ENCODE results near the gene CDH12. TPM values are rescaled to one million over a fixed set of nuclear protein-coding genes. Genes with fewer than 3 reads are reported as not detected.

Gene CDH12
- total and polyA plus RNA-seq, 10 of the 15 experiments (the other 5 are each of a cell fraction or from before 2014, with no cell fraction given), result 0.03 to 0.16 TPM; not detected in 8

DNA sequence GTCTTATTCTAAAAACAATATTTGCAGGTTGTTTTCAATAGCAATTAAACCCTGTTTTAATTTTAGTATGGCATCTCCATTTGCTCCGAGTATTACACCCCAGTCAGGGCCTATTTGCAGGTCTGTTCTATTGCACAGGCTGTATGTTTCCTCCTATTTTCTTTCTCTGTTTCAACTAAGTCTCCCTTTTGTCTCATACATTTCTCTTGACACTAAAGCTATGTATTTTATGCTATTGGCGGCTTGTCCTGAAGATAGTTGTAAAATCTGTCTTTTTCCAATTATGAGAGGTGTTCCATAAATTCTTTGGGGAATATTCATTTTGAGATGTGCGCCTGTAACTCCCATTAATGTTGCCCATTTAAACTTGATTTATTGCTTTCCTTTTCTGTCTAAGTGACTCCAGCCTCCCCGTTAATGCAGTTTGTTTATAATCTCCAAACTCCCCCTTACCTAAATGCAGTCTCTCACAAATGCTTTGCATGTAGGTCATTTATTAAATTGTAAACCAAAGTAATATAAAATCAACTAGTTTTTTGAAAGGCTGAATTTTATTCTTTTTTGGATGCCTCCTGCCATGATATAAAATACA lies 262.4 kb downstream of the CDH12 start (continued):
- TF ChIP-seq, protein P1, sequence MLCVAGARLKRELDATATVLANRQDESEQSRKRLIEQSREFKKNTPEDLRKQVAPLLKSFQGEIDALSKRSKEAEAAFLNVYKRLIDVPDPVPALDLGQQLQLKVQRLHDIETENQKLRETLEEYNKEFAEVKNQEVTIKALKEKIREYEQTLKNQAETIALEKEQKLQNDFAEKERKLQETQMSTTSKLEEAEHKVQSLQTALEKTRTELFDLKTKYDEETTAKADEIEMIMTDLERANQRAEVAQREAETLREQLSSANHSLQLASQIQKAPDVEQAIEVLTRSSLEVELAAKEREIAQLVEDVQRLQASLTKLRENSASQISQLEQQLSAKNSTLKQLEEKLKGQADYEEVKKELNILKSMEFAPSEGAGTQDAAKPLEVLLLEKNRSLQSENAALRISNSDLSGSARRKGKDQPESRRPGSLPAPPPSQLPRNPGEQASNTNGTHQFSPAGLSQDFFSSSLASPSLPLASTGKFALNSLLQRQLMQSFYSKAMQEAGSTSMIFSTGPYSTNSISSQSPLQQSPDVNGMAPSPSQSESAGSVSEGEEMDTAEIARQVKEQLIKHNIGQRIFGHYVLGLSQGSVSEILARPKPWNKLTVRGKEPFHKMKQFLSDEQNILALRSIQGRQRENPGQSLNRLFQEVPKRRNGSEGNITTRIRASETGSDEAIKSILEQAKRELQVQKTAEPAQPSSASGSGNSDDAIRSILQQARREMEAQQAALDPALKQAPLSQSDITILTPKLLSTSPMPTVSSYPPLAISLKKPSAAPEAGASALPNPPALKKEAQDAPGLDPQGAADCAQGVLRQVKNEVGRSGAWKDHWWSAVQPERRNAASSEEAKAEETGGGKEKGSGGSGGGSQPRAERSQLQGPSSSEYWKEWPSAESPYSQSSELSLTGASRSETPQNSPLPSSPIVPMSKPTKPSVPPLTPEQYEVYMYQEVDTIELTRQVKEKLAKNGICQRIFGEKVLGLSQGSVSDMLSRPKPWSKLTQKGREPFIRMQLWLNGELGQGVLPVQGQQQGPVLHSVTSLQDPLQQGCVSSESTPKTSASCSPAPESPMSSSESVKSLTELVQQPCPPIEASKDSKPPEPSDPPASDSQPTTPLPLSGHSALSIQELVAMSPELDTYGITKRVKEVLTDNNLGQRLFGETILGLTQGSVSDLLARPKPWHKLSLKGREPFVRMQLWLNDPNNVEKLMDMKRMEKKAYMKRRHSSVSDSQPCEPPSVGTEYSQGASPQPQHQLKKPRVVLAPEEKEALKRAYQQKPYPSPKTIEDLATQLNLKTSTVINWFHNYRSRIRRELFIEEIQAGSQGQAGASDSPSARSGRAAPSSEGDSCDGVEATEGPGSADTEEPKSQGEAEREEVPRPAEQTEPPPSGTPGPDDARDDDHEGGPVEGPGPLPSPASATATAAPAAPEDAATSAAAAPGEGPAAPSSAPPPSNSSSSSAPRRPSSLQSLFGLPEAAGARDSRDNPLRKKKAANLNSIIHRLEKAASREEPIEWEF (IDR thresholded peaks at IDR 0.05; ENCODE audit: insufficient replicate concordance, low read depth, low read length), result no peak
- TF ChIP-seq CREB1 (IDR thresholded peaks at IDR 0.05; ENCODE audit: low read depth), result no peak
- TF ChIP-seq POLR2AphosphoS2 (IDR thresholded peaks at IDR 0.05; ENCODE audit: low read depth, low read length), result no peak
- TF ChIP-seq TCF7 (IDR thresholded peaks at IDR 0.05; ENCODE audit: borderline replicate concordance), result no peak

DNA sequence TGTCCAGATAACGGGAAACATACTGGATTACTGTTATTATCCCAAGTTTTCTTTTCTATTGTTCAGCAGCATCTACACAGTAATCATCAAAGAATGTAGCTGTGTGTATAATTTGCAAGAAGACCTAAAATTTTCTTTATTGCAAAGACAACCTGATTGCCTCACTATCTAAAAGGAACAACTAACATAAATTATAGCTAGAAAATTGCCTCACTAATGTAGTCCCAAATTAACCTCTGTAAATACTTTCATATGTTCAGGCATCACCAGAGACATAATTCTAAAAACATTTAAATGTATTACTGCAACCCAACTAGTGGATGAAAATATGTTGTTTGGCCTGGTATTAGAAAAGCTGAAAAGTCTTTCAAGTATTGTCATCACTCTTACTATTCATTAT lies 275.4 kb downstream of the CDH12 start:
- WGBS (ENCODE audit: insufficient coverage, insufficient replicate concordance, low lambda C conversion rate, missing lambda C conversion rate), result 0% methylated on average over 1 of the region's 1 CpG
- SMC1A ChIA-PET (ENCODE audit: uncharacterized antibody, unreplicated experiment), result no interaction called here
- TF ChIP-seq CHD2 (IDR thresholded peaks at IDR 0.05; ENCODE audit: borderline replicate concordance, low read depth, low read length), result no peak
- TF ChIP-seq SMAD5 (IDR thresholded peaks at IDR 0.05; ENCODE audit: low read depth), result no peak
- no peak for TF ChIP-seq TCF12 (IDR thresholded peaks at IDR 0.05; ENCODE audit: low read depth, low read length)
- TF ChIP-seq, protein P2, sequence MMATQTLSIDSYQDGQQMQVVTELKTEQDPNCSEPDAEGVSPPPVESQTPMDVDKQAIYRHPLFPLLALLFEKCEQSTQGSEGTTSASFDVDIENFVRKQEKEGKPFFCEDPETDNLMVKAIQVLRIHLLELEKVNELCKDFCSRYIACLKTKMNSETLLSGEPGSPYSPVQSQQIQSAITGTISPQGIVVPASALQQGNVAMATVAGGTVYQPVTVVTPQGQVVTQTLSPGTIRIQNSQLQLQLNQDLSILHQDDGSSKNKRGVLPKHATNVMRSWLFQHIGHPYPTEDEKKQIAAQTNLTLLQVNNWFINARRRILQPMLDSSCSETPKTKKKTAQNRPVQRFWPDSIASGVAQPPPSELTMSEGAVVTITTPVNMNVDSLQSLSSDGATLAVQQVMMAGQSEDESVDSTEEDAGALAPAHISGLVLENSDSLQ (IDR thresholded peaks at IDR 0.05), result no peak
- TF ChIP-seq, protein P3, sequence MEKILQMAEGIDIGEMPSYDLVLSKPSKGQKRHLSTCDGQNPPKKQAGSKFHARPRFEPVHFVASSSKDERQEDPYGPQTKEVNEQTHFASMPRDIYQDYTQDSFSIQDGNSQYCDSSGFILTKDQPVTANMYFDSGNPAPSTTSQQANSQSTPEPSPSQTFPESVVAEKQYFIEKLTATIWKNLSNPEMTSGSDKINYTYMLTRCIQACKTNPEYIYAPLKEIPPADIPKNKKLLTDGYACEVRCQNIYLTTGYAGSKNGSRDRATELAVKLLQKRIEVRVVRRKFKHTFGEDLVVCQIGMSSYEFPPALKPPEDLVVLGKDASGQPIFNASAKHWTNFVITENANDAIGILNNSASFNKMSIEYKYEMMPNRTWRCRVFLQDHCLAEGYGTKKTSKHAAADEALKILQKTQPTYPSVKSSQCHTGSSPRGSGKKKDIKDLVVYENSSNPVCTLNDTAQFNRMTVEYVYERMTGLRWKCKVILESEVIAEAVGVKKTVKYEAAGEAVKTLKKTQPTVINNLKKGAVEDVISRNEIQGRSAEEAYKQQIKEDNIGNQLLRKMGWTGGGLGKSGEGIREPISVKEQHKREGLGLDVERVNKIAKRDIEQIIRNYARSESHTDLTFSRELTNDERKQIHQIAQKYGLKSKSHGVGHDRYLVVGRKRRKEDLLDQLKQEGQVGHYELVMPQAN (conservative IDR thresholded peaks at IDR 0.05), result no peak
- TF ChIP-seq, protein P4, sequence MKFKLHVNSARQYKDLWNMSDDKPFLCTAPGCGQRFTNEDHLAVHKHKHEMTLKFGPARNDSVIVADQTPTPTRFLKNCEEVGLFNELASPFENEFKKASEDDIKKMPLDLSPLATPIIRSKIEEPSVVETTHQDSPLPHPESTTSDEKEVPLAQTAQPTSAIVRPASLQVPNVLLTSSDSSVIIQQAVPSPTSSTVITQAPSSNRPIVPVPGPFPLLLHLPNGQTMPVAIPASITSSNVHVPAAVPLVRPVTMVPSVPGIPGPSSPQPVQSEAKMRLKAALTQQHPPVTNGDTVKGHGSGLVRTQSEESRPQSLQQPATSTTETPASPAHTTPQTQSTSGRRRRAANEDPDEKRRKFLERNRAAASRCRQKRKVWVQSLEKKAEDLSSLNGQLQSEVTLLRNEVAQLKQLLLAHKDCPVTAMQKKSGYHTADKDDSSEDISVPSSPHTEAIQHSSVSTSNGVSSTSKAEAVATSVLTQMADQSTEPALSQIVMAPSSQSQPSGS (IDR thresholded peaks at IDR 0.05; ENCODE audit: low read length), result no peak
- no peak for TF ChIP-seq NFIC (IDR thresholded peaks at IDR 0.05; ENCODE audit: low read depth, low read length)
- TF ChIP-seq JUNB (IDR thresholded peaks at IDR 0.05), result no peak
- TF ChIP-seq SRF (IDR thresholded peaks at IDR 0.05; ENCODE audit: low read depth in 2 of 2, low read length in 2 of 2), result no peak
- TF ChIP-seq HDGF (IDR thresholded peaks at IDR 0.05), result no peak

More for the DNA sequence above, 275.4 kb downstream of the CDH12 start:
- DNase-seq (ENCODE audit: low read depth, low spot score) (no peak), FAIRE-seq (no peak), ATAC-seq (no peak)
- no TSS peak for BruUV-seq (replicated peaks)
- POLR2A ChIA-PET, result no interaction called here
- no peaks in the 10 kb centered on the region for H3K4me1 ChIP-seq (ENCODE audit: control insufficient read depth, insufficient read depth, low read length)
- no peak overlapping the region for H3K9ac ChIP-seq (ENCODE audit: control insufficient read depth, insufficient read depth, low read length)
- H3K79me2 ChIP-seq (ENCODE audit: control insufficient read depth, insufficient read depth, low read length), result no peaks in the 10 kb centered on the region
- CTCF ChIA-PET, result interaction anchor here (0.7 kb wide), 1 partner anchor 761 kb away, joined by 3 read pairs; no protein-coding TSS in a partner anchor
- no peak overlapping the region for H2AFZ ChIP-seq (ENCODE audit: control insufficient read depth, low read depth, low read length)
- intact Hi-C loops (cut with micrococcal nuclease; ENCODE audit: unreplicated experiment) (no loop called here), in situ Hi-C loops (cut with MboI) (no loop called here)
- no peaks in the 10 kb centered on the region for H3K27me3 ChIP-seq (replicated peaks in 1 of 2; ENCODE audit: control insufficient read depth in 2 of 2, insufficient read depth in 2 of 2, low read length in 1 of 2)
- H3K36me3 ChIP-seq (ENCODE audit: control insufficient read depth in 2 of 2, insufficient read depth in 2 of 2, low read length in 1 of 2), result no peaks in the 10 kb centered on the region
- no peak overlapping the region for H3K4me3 ChIP-seq
- no peak overlapping the region for H3K27ac ChIP-seq (ENCODE audit: control insufficient read depth, insufficient read depth)
- H3K9me3 ChIP-seq (replicated peaks; ENCODE audit: control insufficient read depth, insufficient read depth, low read length), result no peaks in the 10 kb centered on the region
- RAD21 ChIA-PET (ENCODE audit: unreplicated experiment), result no interaction called here
- no peak overlapping the region for H3K4me2 ChIP-seq (ENCODE audit: control insufficient read depth, insufficient read depth)
- no peaks in the 10 kb centered on the region for H4K20me1 ChIP-seq (ENCODE audit: control insufficient read depth, insufficient read depth)

All from GM12878 (cell line).